ENCODE measurements around the gene BABAM2. TPM values are rescaled to one million over a fixed set of nuclear protein-coding genes. Genes with fewer than 3 reads are reported as not detected.

BABAM2 gene
- total and polyA plus RNA-seq, 2 experiments from 2014 or later: 17.8 to 21.5 TPM

DNA sequence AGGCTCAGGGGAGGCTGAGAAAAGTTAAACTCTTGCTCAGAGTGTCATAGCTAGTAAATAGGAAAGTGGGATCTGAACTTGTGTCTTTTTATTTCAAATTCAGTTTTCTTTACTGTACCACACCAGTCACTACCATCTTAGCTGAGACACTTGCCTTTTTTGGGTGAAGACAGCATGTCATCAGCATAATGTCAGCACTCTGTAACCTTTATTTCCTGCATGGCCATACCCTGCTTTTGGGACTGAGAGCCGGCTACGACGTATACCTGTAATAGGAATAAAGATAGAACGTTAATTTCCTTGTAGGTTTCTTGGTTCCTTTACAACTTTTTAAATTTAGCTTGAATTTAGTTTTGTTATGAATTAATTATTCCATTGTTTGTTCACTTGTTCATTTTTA is 202.8 kb downstream of the BABAM2 start (continued):
- TF ChIP-seq, protein P1, sequence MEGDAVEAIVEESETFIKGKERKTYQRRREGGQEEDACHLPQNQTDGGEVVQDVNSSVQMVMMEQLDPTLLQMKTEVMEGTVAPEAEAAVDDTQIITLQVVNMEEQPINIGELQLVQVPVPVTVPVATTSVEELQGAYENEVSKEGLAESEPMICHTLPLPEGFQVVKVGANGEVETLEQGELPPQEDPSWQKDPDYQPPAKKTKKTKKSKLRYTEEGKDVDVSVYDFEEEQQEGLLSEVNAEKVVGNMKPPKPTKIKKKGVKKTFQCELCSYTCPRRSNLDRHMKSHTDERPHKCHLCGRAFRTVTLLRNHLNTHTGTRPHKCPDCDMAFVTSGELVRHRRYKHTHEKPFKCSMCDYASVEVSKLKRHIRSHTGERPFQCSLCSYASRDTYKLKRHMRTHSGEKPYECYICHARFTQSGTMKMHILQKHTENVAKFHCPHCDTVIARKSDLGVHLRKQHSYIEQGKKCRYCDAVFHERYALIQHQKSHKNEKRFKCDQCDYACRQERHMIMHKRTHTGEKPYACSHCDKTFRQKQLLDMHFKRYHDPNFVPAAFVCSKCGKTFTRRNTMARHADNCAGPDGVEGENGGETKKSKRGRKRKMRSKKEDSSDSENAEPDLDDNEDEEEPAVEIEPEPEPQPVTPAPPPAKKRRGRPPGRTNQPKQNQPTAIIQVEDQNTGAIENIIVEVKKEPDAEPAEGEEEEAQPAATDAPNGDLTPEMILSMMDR (conservative IDR thresholded peaks at IDR 0.05; ENCODE audit: low read depth in 2 of 2): no peak
- TF ChIP-seq EZH2 (IDR thresholded peaks at IDR 0.05; ENCODE audit: low read depth, unreplicated experiment): no peak
- TF ChIP-seq JUNB (IDR thresholded peaks at IDR 0.05; ENCODE audit: unreplicated experiment): no peak
- no peak for TF ChIP-seq NANOG (IDR thresholded peaks at IDR 0.05; ENCODE audit: borderline replicate concordance)
- TF ChIP-seq EZH2phosphoT487 (IDR thresholded peaks at IDR 0.05; ENCODE audit: unreplicated experiment): no peak

- Histone ChIP-seq H3K27me3 (ENCODE audit: insufficient read depth) (no peaks in the 10 kb centered on the region), H3K27ac (ENCODE audit: low read depth) (no peak overlapping the region), H3F3A (replicated peaks; ENCODE audit: low read depth) (no peaks in the 10 kb centered on the region), H2AFZ (no peak overlapping the region), H3K79me2 (replicated peaks; ENCODE audit: insufficient read depth) (no peaks in the 10 kb centered on the region), H3K9me2 (ENCODE audit: insufficient read depth) (no peaks in the 10 kb centered on the region), H4K20me1 (replicated peaks; ENCODE audit: insufficient read depth) (no peaks in the 10 kb centered on the region), H3K4me3 (no peak overlapping the region), H3K4me1 (ENCODE audit: insufficient read depth) (no peaks in the 10 kb centered on the region), H3K4me2 (no peak overlapping the region), H3K36me3 (ENCODE audit: insufficient read depth) (no peaks in the 10 kb centered on the region)
- TF ChIP-seq STAT1 (IDR thresholded peaks at IDR 0.05; ENCODE audit: unreplicated experiment): no peak
- no peak for TF ChIP-seq ETS1 (IDR thresholded peaks at IDR 0.05)
- TF ChIP-seq POLR2AphosphoS5 (IDR thresholded peaks at IDR 0.05; ENCODE audit: low read depth): no peak
- TF ChIP-seq ZNF331 (CRISPR knock-in tag; IDR thresholded peaks at IDR 0.05; ENCODE audit: low read depth): no peak
- TF ChIP-seq JUNB (IDR thresholded peaks at IDR 0.05; ENCODE audit: unreplicated experiment): no peak
- no peak for TF ChIP-seq NANOG (IDR thresholded peaks at IDR 0.05; ENCODE audit: borderline replicate concordance)
- no peak for TF ChIP-seq EZH2 (IDR thresholded peaks at IDR 0.05; ENCODE audit: low read depth, unreplicated experiment)
- TF ChIP-seq, protein P1 (conservative IDR thresholded peaks at IDR 0.05; ENCODE audit: low read depth in 2 of 2): no peak
- peaks cover 8% of the 10 kb centered on the region; the same call in 2 of the 3 replicates for H3K4me1 Mint-ChIP-seq
- no peaks in the 10 kb centered on the region for H3K9me3 Mint-ChIP-seq
- H3K27ac Mint-ChIP-seq: no peak overlapping the region
- no peak overlapping the region for H3K4me3 Mint-ChIP-seq
- no peak for DNase-seq (ENCODE audit: low spot score)
- no peak for ATAC-seq
- no peaks in the 10 kb centered on the region for H3K27me3 Mint-ChIP-seq (ENCODE audit: insufficient read depth, low read depth, poor library complexity)
- H3K36me3 Mint-ChIP-seq (ENCODE audit: low read depth): no peaks in the 10 kb centered on the region
Observed at GRCh38 chr2:28093768-28094167, 203.2 kb downstream of the BABAM2 start.
